Right lobe of liver (tissue), 4 donors: ENCODE measurements around the gene CUEDC2.

Experiments used
- CTCF ChIP-seq, 4 donors: fragments of 200-600 bp in 3 of 4; fragments of 450-650 bp in 1 of 4; IDR thresholded peaks; one replicate each; pipeline versions ENCODE4 v1.5.1 to v1.8.0; 2016 to 2022; ENCODE audit warnings: antibody characterized with exemption in 4 of 4, mild to moderate bottlenecking in 2 of 4
- POLR2A ChIP-seq: fragments of 450-650 bp; IDR thresholded peaks from one replicate; pipeline ENCODE4 v1.6.1; 2017; ENCODE audit warnings: antibody characterized with exemption, mild to moderate bottlenecking
- donor health status: DM: no; HTN: no; CAD: no.
- donor health status: DM: no; HTN: no; CAD: no.
- donor health status: DM: no; HTN: yes; CAD: no.

GRCh38 chr10:102463983-102464382 is 31.6 kb upstream of the CUEDC2 start:
- TF ChIP-seq CTCF (IDR thresholded peaks at IDR 0.05) (no peak), POLR2A (no peak)
